ENCODE results near the gene TSPO. TPM values are rescaled to one million over a fixed set of nuclear protein-coding genes. Genes with fewer than 3 reads are reported as not detected.

TSPO gene
- total and polyA plus RNA-seq, 2 of the 13 experiments (the other 11 are each of a cell fraction or from before 2014, with no cell fraction given): 0.46 to 1.4 TPM

DNA sequence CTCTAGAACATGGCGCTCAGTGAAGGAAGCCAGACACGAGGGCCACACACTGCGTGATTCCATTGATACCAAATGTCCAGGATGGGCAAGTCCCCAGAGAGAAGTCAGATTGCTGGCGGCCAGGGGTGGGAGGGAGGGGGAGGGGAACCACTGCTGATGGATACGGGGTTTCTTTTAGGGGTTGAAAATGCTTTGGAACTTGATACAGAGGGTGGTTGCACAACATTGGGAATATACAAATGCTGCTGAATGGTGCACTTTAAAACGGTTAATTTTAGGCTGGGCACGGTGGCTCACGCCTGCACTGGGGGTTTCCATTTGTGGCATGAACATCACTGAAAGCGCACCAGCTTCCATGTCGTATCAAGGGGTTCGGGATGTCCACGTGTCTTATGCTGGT lies 5.1 kb downstream of the TSPO start:
- POLR2A ChIA-PET: interaction anchor here (0.6 kb wide), 1 partner anchor 11 kb away, joined by 3 read pairs; no protein-coding TSS in a partner anchor
- 55% methylated on average over 9 of the region's 12 CpGs for WGBS (ENCODE audit: low lambda C conversion rate)

More for the DNA sequence above, 5.1 kb downstream of the TSPO start:
- Histone ChIP-seq H3K9ac (ENCODE audit: insufficient read depth, low read depth, low read length) (no peak overlapping the region), H3K4me1 (ENCODE audit: insufficient read depth, low read length) (peaks cover 33% of the 10 kb centered on the region), H3K27me3 (ENCODE audit: control insufficient read depth in 1 of 2, insufficient read depth in 2 of 2, low read length in 2 of 2) (peaks cover 6 to 19% of the 10 kb centered on the region in 2 experiments; a peak in 4 of 5 replicates), H3K36me3 (replicated peaks in 1 of 2; ENCODE audit: control insufficient read depth in 1 of 2, insufficient read depth in 2 of 2, low read length in 2 of 2) (no peaks in the 10 kb centered on the region), H3K4me2 (ENCODE audit: low read depth, low read length) (no peak overlapping the region), H2AFZ (ENCODE audit: low read length) (no peak overlapping the region), H4K20me1 (ENCODE audit: insufficient read depth, low read length) (no peaks in the 10 kb centered on the region), H3K79me2 (ENCODE audit: insufficient read depth, low read length) (no peaks in the 10 kb centered on the region), H3K27ac (ENCODE audit: extremely low read length, insufficient read depth, low read length) (no peak overlapping the region), H3K4me3 (replicated peaks in 1 of 3; ENCODE audit: insufficient read depth in 1 of 3, low read depth in 2 of 3, low read length in 3 of 3) (no peak overlapping the region), H3K9me3 (ENCODE audit: low read length) (no peaks in the 10 kb centered on the region)
- BruUV-seq (replicated peaks): no TSS peak
- intact Hi-C loops (cut with micrococcal nuclease; ENCODE audit: unreplicated experiment): no loop called here
- in situ Hi-C loops (cut with HindIII; ENCODE audit: extremely low pct_ligation_motif_present, low pct_unique_long_range_greater_than_20kb): no loop called here
- CTCF ChIA-PET (ENCODE audit: low intra/inter-chr PET ratio, low total read pairs): no interaction called here
- ATAC-seq (no peak), FAIRE-seq (no peak), DNase-seq (ENCODE audit: low spot score) (no peak)
- TF ChIP-seq ZNF616 (CRISPR knock-in tag; IDR thresholded peaks at IDR 0.05; ENCODE audit: low read depth) (no peak), SAP130 (CRISPR knock-in tag; IDR thresholded peaks at IDR 0.05; ENCODE audit: low read depth) (no peak), ZKSCAN1 (IDR thresholded peaks at IDR 0.05; ENCODE audit: low read length) (no peak), EED (CRISPR knock-in tag; IDR thresholded peaks at IDR 0.05) (no peak), NONO (IDR thresholded peaks at IDR 0.05) (no peak), NONO (CRISPR knock-in tag; conservative IDR thresholded peaks at IDR 0.05) (no peak), ZNF703 (CRISPR knock-in tag; IDR thresholded peaks at IDR 0.05; ENCODE audit: borderline replicate concordance) (no peak)
- TF ChIP-seq, protein P1, sequence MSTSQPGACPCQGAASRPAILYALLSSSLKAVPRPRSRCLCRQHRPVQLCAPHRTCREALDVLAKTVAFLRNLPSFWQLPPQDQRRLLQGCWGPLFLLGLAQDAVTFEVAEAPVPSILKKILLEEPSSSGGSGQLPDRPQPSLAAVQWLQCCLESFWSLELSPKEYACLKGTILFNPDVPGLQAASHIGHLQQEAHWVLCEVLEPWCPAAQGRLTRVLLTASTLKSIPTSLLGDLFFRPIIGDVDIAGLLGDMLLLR (CRISPR knock-in tag; IDR thresholded peaks at IDR 0.05): no peak
- TF ChIP-seq, protein P2, sequence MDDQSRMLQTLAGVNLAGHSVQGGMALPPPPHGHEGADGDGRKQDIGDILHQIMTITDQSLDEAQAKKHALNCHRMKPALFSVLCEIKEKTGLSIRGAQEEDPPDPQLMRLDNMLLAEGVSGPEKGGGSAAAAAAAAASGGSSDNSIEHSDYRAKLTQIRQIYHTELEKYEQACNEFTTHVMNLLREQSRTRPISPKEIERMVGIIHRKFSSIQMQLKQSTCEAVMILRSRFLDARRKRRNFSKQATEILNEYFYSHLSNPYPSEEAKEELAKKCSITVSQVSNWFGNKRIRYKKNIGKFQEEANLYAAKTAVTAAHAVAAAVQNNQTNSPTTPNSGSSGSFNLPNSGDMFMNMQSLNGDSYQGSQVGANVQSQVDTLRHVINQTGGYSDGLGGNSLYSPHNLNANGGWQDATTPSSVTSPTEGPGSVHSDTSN (CRISPR knock-in tag; IDR thresholded peaks at IDR 0.05; ENCODE audit: borderline replicate concordance): no peak
- TF ChIP-seq, protein P3, sequence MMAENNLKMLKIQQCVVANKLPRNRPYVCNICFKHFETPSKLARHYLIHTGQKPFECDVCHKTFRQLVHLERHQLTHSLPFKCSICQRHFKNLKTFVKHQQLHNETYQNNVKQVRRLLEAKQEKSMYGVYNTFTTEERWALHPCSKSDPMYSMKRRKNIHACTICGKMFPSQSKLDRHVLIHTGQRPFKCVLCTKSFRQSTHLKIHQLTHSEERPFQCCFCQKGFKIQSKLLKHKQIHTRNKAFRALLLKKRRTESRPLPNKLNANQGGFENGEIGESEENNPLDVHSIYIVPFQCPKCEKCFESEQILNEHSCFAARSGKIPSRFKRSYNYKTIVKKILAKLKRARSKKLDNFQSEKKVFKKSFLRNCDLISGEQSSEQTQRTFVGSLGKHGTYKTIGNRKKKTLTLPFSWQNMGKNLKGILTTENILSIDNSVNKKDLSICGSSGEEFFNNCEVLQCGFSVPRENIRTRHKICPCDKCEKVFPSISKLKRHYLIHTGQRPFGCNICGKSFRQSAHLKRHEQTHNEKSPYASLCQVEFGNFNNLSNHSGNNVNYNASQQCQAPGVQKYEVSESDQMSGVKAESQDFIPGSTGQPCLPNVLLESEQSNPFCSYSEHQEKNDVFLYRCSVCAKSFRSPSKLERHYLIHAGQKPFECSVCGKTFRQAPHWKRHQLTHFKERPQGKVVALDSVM (CRISPR knock-in tag; IDR thresholded peaks at IDR 0.05): no peak

All from HepG2 (cell line).